GM18508 (cell line): ENCODE measurements around the gene THEM5.

Experiments
- ATAC-seq: cut with Tn5 transposase; IDR thresholded peaks from one replicate; pipeline ENCODE4 v1.9.1; 2021; ENCODE audit warnings: moderate number of reproducible peaks; ENCODE audit not compliant: insufficient read depth, unreplicated experiment

Gene THEM5

GRCh38 chr1:151805066-151805820, 48.3 kb downstream of the THEM5 start, which contains the start of gene LINGO4:
Gene LINGO4 (minus strand): TSS chr1:151805419. CDS start chr1:151802704, 2,715 bp downstream.
- ATAC-seq: no peak

GRCh38 chr1:151803915-151804314, 49.6 kb downstream of the THEM5 start:
- no peak for ATAC-seq

GRCh38 chr1:151803164-151803563, 50.3 kb downstream of the THEM5 start:
- ATAC-seq: no peak

GRCh38 chr1:151802372-151802771, 51.1 kb downstream of the THEM5 start:
- ATAC-seq: no peak

GRCh38 chr1:151801846-151802245, 51.7 kb downstream of the THEM5 start:
- ATAC-seq: no peak

- ATAC-seq: no peak
These were observed 52.1 kb downstream of the THEM5 start for GRCh38 chr1:151801310-151801820.

- ATAC-seq: no peak
These were observed 52.7 kb downstream of the THEM5 start for GRCh38 chr1:151800830-151801229.

- ATAC-seq: no peak
These were observed 54.1 kb downstream of the THEM5 start for GRCh38 chr1:151799179-151800022.

- no peak for ATAC-seq
These were observed 54.9 kb downstream of the THEM5 start for GRCh38 chr1:151798571-151798970.
